IMR-90 (cell line): ENCODE data around the gene GSN. TPM values are rescaled to one million over a fixed set of nuclear protein-coding genes. Genes with fewer than 3 reads are reported as not detected.

ENCODE experiments used
- ATAC-seq: fragments of 200-7000 bp; cut with Tn5 transposase; 2 replicates; pipeline ENCODE4 v1.9.1; 2020; ENCODE audit warnings: low read depth, mild to moderate bottlenecking, moderate library complexity
- BruUV-seq: library from RNA; stranded (reverse); fragments of 400-500 nt; replicated peaks from 2 replicates; lab custom pipeline; 2021; lab: Mats Ljungman, UMichigan
- CTCF ChIA-PET: fragments of 300-600 bp; formaldehyde crosslinking; extraction: SDS; loops from one replicate; lab custom pipeline; 2021; ENCODE audit warnings: antibody characterized with exemption; lab: Yijun Ruan, JAX
- POLR2A ChIA-PET: fragments of 300-600 bp; sonication (Branson Sonifier 250); formaldehyde crosslinking; loops from one replicate; lab custom pipeline; 2022; ENCODE audit warnings: antibody characterized with exemption; ENCODE audit not compliant: unreplicated experiment; lab: Charles Lee
- DNase-seq: peaks from one replicate; pipeline ENCODE4 v3.0.0; 2013
- H2AFZ ChIP-seq: replicated peaks from 2 replicates; pipeline ENCODE3; 2013; ENCODE audit warnings: low read length, mild to moderate bottlenecking; ENCODE audit not compliant: poor library complexity
- H2AK5ac ChIP-seq: 2 replicates; pipeline ENCODE4 v1.6.1; 2013; ENCODE audit warnings: low read depth, low read length, inconsistent platforms
- H2AK9ac ChIP-seq: replicated peaks from 2 replicates; pipeline ENCODE3; 2013; ENCODE audit warnings: mild to moderate bottlenecking, low read depth, low read length, moderate library complexity; ENCODE audit not compliant: poor library complexity
- H2BK120ac ChIP-seq: 2 replicates; pipeline ENCODE4 v1.6.1; 2013; ENCODE audit warnings: low read depth, low read length, inconsistent platforms
- H2BK15ac ChIP-seq: 3 replicates; pipeline ENCODE4 v1.6.1; 2013; ENCODE audit warnings: low read depth, low read length, inconsistent platforms
- H2BK20ac ChIP-seq: 2 replicates; pipeline ENCODE4 v1.6.1; 2013; ENCODE audit warnings: low read depth, mild to moderate bottlenecking, inconsistent platforms, low read length, moderate library complexity
- H2BK5ac ChIP-seq: 2 replicates; pipeline ENCODE4 v1.6.1; 2013; ENCODE audit warnings: mild to moderate bottlenecking, low read depth, low read length, inconsistent platforms; ENCODE audit not compliant: poor library complexity, severe bottlenecking
- H3K14ac ChIP-seq: replicated peaks from 2 replicates; pipeline ENCODE4 v1.6.1; 2013; ENCODE audit warnings: low read depth, low read length, inconsistent platforms
- H3K18ac ChIP-seq: 2 replicates; pipeline ENCODE4 v1.6.1; 2013; ENCODE audit warnings: low read depth, low read length, control low read depth
- H3K23ac ChIP-seq: 2 replicates; pipeline ENCODE4 v1.6.1; 2013; ENCODE audit warnings: low read depth, low read length, inconsistent platforms
- H3K27ac ChIP-seq: 2 replicates; pipeline ENCODE4 v1.5.1; 2013; ENCODE audit warnings: mild to moderate bottlenecking, control low read depth, low read length; ENCODE audit not compliant: insufficient read depth
- H3K27me3 ChIP-seq: 2 replicates; pipeline ENCODE4 v1.6.1; 2013; ENCODE audit warnings: low read length; ENCODE audit not compliant: control insufficient read depth, insufficient read depth
- H3K36me3 ChIP-seq: 2 replicates; pipeline ENCODE4 v1.6.1; 2013; ENCODE audit warnings: low read length, mixed read lengths; ENCODE audit not compliant: control insufficient read depth, insufficient read depth
- H3K4ac ChIP-seq: 2 replicates; pipeline ENCODE4 v1.6.1; 2013; ENCODE audit warnings: low read depth, low read length, inconsistent platforms
- H3K4me1 ChIP-seq: 2 replicates; pipeline ENCODE4 v1.6.1; 2013; ENCODE audit warnings: low read length, mixed read lengths; ENCODE audit not compliant: control insufficient read depth, insufficient read depth
- H3K4me2 ChIP-seq: 2 replicates; pipeline ENCODE4 v1.6.1; 2013; ENCODE audit warnings: low read depth, mild to moderate bottlenecking, control low read depth, low read length, moderate library complexity
- H3K4me3 ChIP-seq: 2 replicates; pipeline ENCODE4 v1.5.1; 2013; ENCODE audit warnings: low read depth, mild to moderate bottlenecking, control low read depth, low read length, moderate library complexity; ENCODE audit not compliant: insufficient read depth
- H3K56ac ChIP-seq: 2 replicates; pipeline ENCODE4 v1.6.1; 2013; ENCODE audit warnings: low read length, inconsistent platforms; ENCODE audit not compliant: insufficient read depth; ENCODE audit errors: extremely low read depth
- H3K79me1 ChIP-seq, 2 experiments: 2 replicates each; pipeline ENCODE4 v1.6.1; 2013; ENCODE audit warnings: low read length in 2 of 2, inconsistent platforms in 1 of 2, low read depth in 1 of 2
- H3K9ac ChIP-seq: 2 replicates; pipeline ENCODE4 v1.6.1; 2013; ENCODE audit warnings: low read depth, low read length, control low read depth
- H3K9me1 ChIP-seq: 2 replicates; pipeline ENCODE4 v1.6.1; 2013; ENCODE audit warnings: low read length, inconsistent platforms; ENCODE audit not compliant: insufficient read depth
- H3K9me3 ChIP-seq: 2 replicates; pipeline ENCODE4 v1.6.1; 2013; ENCODE audit warnings: low read length; ENCODE audit not compliant: control insufficient read depth, insufficient read depth
- H4K20me1 ChIP-seq: 2 replicates; pipeline ENCODE4 v1.6.1; 2013; ENCODE audit warnings: low read length, inconsistent platforms; ENCODE audit not compliant: insufficient read depth
- H4K5ac ChIP-seq: 2 replicates; pipeline ENCODE4 v1.6.1; 2013; ENCODE audit warnings: mild to moderate bottlenecking, low read depth, low read length, control low read depth
- H4K8ac ChIP-seq, 2 experiments: 2 replicates each; pipeline ENCODE4 v1.6.1; 2013; ENCODE audit warnings: low read depth in 2 of 2, low read length in 2 of 2, control low read depth in 1 of 2, inconsistent platforms in 1 of 2
- H4K91ac ChIP-seq: 2 replicates; pipeline ENCODE4 v1.6.1; 2013; ENCODE audit warnings: low read depth, low read length, inconsistent platforms; ENCODE audit not compliant: insufficient read depth
- BHLHE40 ChIP-seq: fragments of 150-350 bp; IDR thresholded peaks from 2 replicates; pipeline ENCODE4 v1.6.1; 2016; ENCODE audit warnings: mild to moderate bottlenecking, low read depth, low read length
- CEBPB ChIP-seq: IDR thresholded peaks from 2 replicates; pipeline ENCODE4 v1.6.1; 2012; ENCODE audit warnings: low read depth, low read length, improper control_type of control experiment
- CHD1 ChIP-seq: IDR thresholded peaks from 2 replicates; pipeline ENCODE4 v1.6.1; 2012; ENCODE audit warnings: low read depth, low read length, improper control_type of control experiment
- FOS ChIP-seq: fragments of 150-350 bp; IDR thresholded peaks from 2 replicates; pipeline ENCODE4 v1.6.1; 2016; ENCODE audit warnings: low read depth, low read length
- MAFK ChIP-seq: IDR thresholded peaks from 2 replicates; pipeline ENCODE4 v1.6.1; 2012; ENCODE audit warnings: low read depth, low read length, improper control_type of control experiment
- MAZ ChIP-seq: IDR thresholded peaks from 2 replicates; pipeline ENCODE4 v1.6.1; 2012; ENCODE audit warnings: low read depth, mild to moderate bottlenecking, low read length, improper control_type of control experiment, moderate library complexity, borderline replicate concordance
- NFE2L2 ChIP-seq: fragments of 150-350 bp; IDR thresholded peaks from 2 replicates; pipeline ENCODE4 v1.6.1; 2016; ENCODE audit warnings: low read depth, mild to moderate bottlenecking, low read length
- POLR2A ChIP-seq: IDR thresholded peaks from 2 replicates; pipeline ENCODE4 v1.6.1; 2012; ENCODE audit warnings: mild to moderate bottlenecking, low read depth, low read length
- RCOR1 ChIP-seq: IDR thresholded peaks from 2 replicates; pipeline ENCODE4 v1.6.1; 2012; ENCODE audit warnings: mild to moderate bottlenecking, low read length, improper control_type of control experiment; ENCODE audit not compliant: insufficient replicate concordance
- RFX5 ChIP-seq: IDR thresholded peaks from 2 replicates; pipeline ENCODE4 v1.8.0; 2012; ENCODE audit warnings: low read depth, mild to moderate bottlenecking, low read length, moderate library complexity
- SMC3 ChIP-seq: fragments of 150-350 bp; IDR thresholded peaks from 2 replicates; pipeline ENCODE4 v1.6.1; 2016; ENCODE audit warnings: low read depth, mild to moderate bottlenecking, antibody characterized with exemption, low read length, moderate library complexity
- WGBS, 2 experiments: methylation state at CpG; one replicate each; pipeline versions ENCODE4 v1.1.5 to v1.1.7; 2013; ENCODE audit warnings: missing lambda C conversion rate in 2 of 2; ENCODE audit not compliant: insufficient read length in 1 of 2; ENCODE audit errors: extremely low coverage in 2 of 2; 5-methylcytosine and 5-hydroxymethylcytosine counted together
- dilution Hi-C: fragments of 300-500 bp; cut with HindIII; formaldehyde crosslinking; loops from one replicate; pipeline ENCODE4 v1.14.3; 2018; ENCODE audit warnings: low sequenced_read_pairs; ENCODE audit not compliant: unreplicated experiment
- in situ Hi-C: fragments of 300-500 bp; cut with MboI; formaldehyde crosslinking; loops from 3 replicates; pipeline ENCODE4 v1.14.3; 2019; ENCODE audit warnings: low sequenced_read_pairs, inconsistent platforms, mixed read lengths
- intact Hi-C: fragments of 100-400 bp; cut with micrococcal nuclease; formaldehyde crosslinking; loops from 2 replicates; pipeline ENCODE4 v1.10.0; 2022
- polyA plus RNA-seq, 3 experiments: library from polyadenylated mRNA; depleted of rRNA; stranded (reverse); fragments of >200 nt; gene quantifications; 2 replicates each; pipeline ENCODE4 v1.2.3, GENCODE V29; 2012; ENCODE audit warnings: low replicate concordance in 1 of 3
- total RNA-seq: library from RNA; depleted of rRNA; stranded (reverse); fragments of >200 nt; gene quantifications from 2 replicates; pipeline ENCODE4 v1.2.3, GENCODE V29; 2012
- TF ChIP-seq, protein P1 (sequence below): fragments of 150-350 bp; IDR thresholded peaks from 2 replicates; pipeline ENCODE4 v1.6.1; 2017; ENCODE audit warnings: mild to moderate bottlenecking, antibody characterized with exemption, low read length, low read depth
- TF ChIP-seq, protein P2 (sequence below): fragments of 150-350 bp; IDR thresholded peaks from 2 replicates; pipeline ENCODE4 v1.6.1; 2016; ENCODE audit warnings: low read depth, mild to moderate bottlenecking, low read length, moderate library complexity, borderline replicate concordance

The GSN gene
- total and polyA plus RNA-seq, 2 of the 4 experiments (the other 2 are of a cell fraction), result 495 to 547 TPM

DNA sequence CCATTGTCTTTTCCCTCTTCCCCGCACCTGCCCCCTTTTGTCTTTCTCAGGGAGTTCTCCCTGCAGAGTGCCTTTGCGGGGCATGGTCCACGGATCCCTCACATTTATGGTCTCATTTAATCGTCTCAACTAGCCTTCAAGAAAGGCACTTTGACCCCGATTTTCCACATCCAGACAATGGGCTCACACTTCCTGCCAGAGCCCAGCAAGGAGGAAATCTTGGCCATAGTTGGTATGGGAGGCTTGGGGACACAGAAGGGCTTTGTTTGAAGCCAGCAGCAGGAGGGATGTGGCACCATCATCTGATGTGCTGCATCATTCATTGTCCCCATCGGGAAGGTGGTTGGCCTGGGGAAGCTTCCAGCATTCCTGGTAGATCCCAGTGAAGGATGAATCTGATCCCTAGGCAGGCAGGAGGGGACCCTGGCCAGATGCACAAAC is 24.9 kb downstream of the GSN start:
- no peak for DNase-seq
- intact Hi-C loops, result no loop called here
- no peak overlapping the region for H2AFZ ChIP-seq
- H4K5ac ChIP-seq, result no peak overlapping the region
- peaks cover 24% of the 10 kb centered on the region; the same call in 1 of the 2 replicates for H4K20me1 ChIP-seq
- no peak overlapping the region for H4K91ac ChIP-seq
- BruUV-seq, result no TSS peak
- peaks cover 53 to 79% of the 10 kb centered on the region in 2 experiments for H3K79me1 ChIP-seq
- H3K18ac ChIP-seq, result no peak overlapping the region
- H3K14ac ChIP-seq, result no peak overlapping the region
- in situ Hi-C loops, result no loop called here
- H3K27ac ChIP-seq, result no peak overlapping the region
- no peak overlapping the region for H2AK5ac ChIP-seq
- H2BK20ac ChIP-seq, result no peak overlapping the region
- ATAC-seq, result no peak
- H3K4me2 ChIP-seq, result no peak overlapping the region
- H3K4ac ChIP-seq, result no peak overlapping the region
- H3K27me3 ChIP-seq, result no peaks in the 10 kb centered on the region
- peaks cover 26% of the 10 kb centered on the region for H3K4me1 ChIP-seq
- no peaks in the 10 kb centered on the region for H3K9me3 ChIP-seq
- TF ChIP-seq MAZ (no peak), BHLHE40 (no peak), MAFK (no peak), FOS (no peak), RCOR1 (no peak), POLR2A (no peak), CHD1 (no peak), SMC3 (no peak), RFX5 (no peak), CEBPB (no peak), NFE2L2 (no peak)
- TF ChIP-seq, protein P1, sequence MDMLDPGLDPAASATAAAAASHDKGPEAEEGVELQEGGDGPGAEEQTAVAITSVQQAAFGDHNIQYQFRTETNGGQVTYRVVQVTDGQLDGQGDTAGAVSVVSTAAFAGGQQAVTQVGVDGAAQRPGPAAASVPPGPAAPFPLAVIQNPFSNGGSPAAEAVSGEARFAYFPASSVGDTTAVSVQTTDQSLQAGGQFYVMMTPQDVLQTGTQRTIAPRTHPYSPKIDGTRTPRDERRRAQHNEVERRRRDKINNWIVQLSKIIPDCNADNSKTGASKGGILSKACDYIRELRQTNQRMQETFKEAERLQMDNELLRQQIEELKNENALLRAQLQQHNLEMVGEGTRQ, result no peak
- TF ChIP-seq, protein P2, sequence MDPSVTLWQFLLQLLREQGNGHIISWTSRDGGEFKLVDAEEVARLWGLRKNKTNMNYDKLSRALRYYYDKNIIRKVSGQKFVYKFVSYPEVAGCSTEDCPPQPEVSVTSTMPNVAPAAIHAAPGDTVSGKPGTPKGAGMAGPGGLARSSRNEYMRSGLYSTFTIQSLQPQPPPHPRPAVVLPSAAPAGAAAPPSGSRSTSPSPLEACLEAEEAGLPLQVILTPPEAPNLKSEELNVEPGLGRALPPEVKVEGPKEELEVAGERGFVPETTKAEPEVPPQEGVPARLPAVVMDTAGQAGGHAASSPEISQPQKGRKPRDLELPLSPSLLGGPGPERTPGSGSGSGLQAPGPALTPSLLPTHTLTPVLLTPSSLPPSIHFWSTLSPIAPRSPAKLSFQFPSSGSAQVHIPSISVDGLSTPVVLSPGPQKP, result no peak
- H2BK5ac ChIP-seq, result no peak overlapping the region
- no peak overlapping the region for H3K9ac ChIP-seq
- peak overlapping the region; percentile 14; the same call in 1 of the 2 replicates for H3K23ac ChIP-seq
- no peak overlapping the region for H4K8ac ChIP-seq
- H2AK9ac ChIP-seq, result no peak overlapping the region
- POLR2A ChIA-PET, result no interaction called here
- H3K56ac ChIP-seq, result no peak overlapping the region
- no peak overlapping the region for H2BK120ac ChIP-seq
- peaks cover 39% of the 10 kb centered on the region for H3K36me3 ChIP-seq
- H3K4me3 ChIP-seq, result no peak overlapping the region
- CTCF ChIA-PET, result no interaction called here
- dilution Hi-C loops, result no loop called here
- H3K9me1 ChIP-seq, result peaks cover 46% of the 10 kb centered on the region
- no peak overlapping the region for H2BK15ac ChIP-seq
- 80% methylated on average over 1 of the region's 6 CpGs; no CpG with 5 or more reads in 1 of the 2 experiments for WGBS, 2 experiments
